Right atrium auricular region (tissue), 2 donors: Measurements from ENCODE around the gene CENPQ. TPM values are rescaled to one million over a fixed set of nuclear protein-coding genes. Genes with fewer than 3 reads are reported as not detected.

Experiments used
- DNase-seq: peaks from one replicate; pipeline ENCODE4 v3.0.0-alpha.2; 2019; ENCODE audit warnings: low spot score
- H3K27ac ChIP-seq, 2 donors: fragments of 200-600 bp; sonication (generic); 1 replicate in 1 of 2; 2 replicates in 1 of 2; pipeline ENCODE4 v1.5.1; 2016 to 2019
- H3K27me3 ChIP-seq, 2 donors: fragments of 200-600 bp; sonication (generic); one replicate each; pipeline versions ENCODE4 v1.5.1 to v1.6.0; 2017 to 2019
- H3K36me3 ChIP-seq: fragments of 200-600 bp; sonication (generic); one replicate; pipeline ENCODE4 v1.5.1; 2016
- H3K4me1 ChIP-seq, 2 donors: fragments of 200-600 bp; sonication (generic); one replicate each; pipeline versions ENCODE4 v1.5.1 to v1.6.0; 2017 to 2019
- H3K4me3 ChIP-seq, 2 donors: fragments of 200-600 bp; sonication (generic); 1 replicate in 1 of 2; 2 replicates in 1 of 2; pipeline ENCODE4 v1.5.1; 2017 to 2019; ENCODE audit warnings: mild to moderate bottlenecking in 1 of 2, moderate library complexity in 1 of 2
- H3K9me3 ChIP-seq, 2 donors: fragments of 200-600 bp; sonication (generic); one replicate each; pipeline ENCODE4 v1.5.1; 2019
- CTCF ChIP-seq, 2 donors: fragments of 200-600 bp; sonication (generic); IDR thresholded peaks; one replicate each; pipeline ENCODE4 v1.5.1; 2019; ENCODE audit warnings: antibody characterized with exemption in 2 of 2
- total RNA-seq, 2 donors: library from RNA; depleted of rRNA; stranded (reverse); fragments of >200 nt; gene quantifications; one replicate each; pipeline ENCODE4 v1.1.0, GENCODE V29; 2016

CENPQ gene
- total RNA-seq, 2 donors from 2014 or later = 2.9 to 5.3 TPM

- no peaks in the 10 kb centered on the region for H3K27me3 ChIP-seq
These were observed 32.3 kb upstream of the CENPQ start for GRCh38 chr6:49430866-49431265.

GRCh38 chr6:49453221-49453620, 9.9 kb upstream of the CENPQ start:
- DNase-seq = no peak
- H3K36me3 ChIP-seq = peaks cover 45% of the 10 kb centered on the region
- TF ChIP-seq CTCF (IDR thresholded peaks at IDR 0.05) = peak in 1 of 2 donors; percentile 48

More at GRCh38 chr6:49430866-49431265, 32.3 kb upstream of the CENPQ start:
- no peaks in the 10 kb centered on the region for H3K9me3 ChIP-seq
- DNase-seq = no peak
- no peak overlapping the region for H3K27ac ChIP-seq
- no peak for TF ChIP-seq CTCF (IDR thresholded peaks at IDR 0.05)
- no peak overlapping the region for H3K4me3 ChIP-seq
- H3K36me3 ChIP-seq = peaks cover 32% of the 10 kb centered on the region
- no peaks in the 10 kb centered on the region for H3K4me1 ChIP-seq

GRCh38 chr6:49454787-49455709, 8.1 kb upstream of the CENPQ start:
- Histone ChIP-seq H3K36me3 (peaks cover 32% of the 10 kb centered on the region), H3K27me3 (no peaks in the 10 kb centered on the region), H3K4me3 (no peak overlapping the region), H3K9me3 (no peaks in the 10 kb centered on the region), H3K27ac (no peak overlapping the region), H3K4me1 (no peaks in the 10 kb centered on the region)
- DNase-seq = no peak
- TF ChIP-seq CTCF (IDR thresholded peaks at IDR 0.05) = no peak

More at GRCh38 chr6:49453221-49453620, 9.9 kb upstream of the CENPQ start:
- Histone ChIP-seq H3K4me3 (no peak overlapping the region), H3K27me3 (no peaks in the 10 kb centered on the region), H3K9me3 (no peaks in the 10 kb centered on the region), H3K4me1 (no peaks in the 10 kb centered on the region), H3K27ac (no peak overlapping the region)

- H3K27me3 ChIP-seq = no peaks in the 10 kb centered on the region
- H3K4me3 ChIP-seq = no peak overlapping the region
- H3K27ac ChIP-seq = no peak overlapping the region
- no peak for TF ChIP-seq CTCF (IDR thresholded peaks at IDR 0.05)
- peaks cover 20% of the 10 kb centered on the region for H3K36me3 ChIP-seq
- peaks cover 0 to 17% of the 10 kb centered on the region in 2 donors for H3K4me1 ChIP-seq
- H3K9me3 ChIP-seq = no peaks in the 10 kb centered on the region
- no peak for DNase-seq
These were observed 5.4 kb upstream of the CENPQ start for GRCh38 chr6:49457771-49458170.

GRCh38 chr6:49462071-49462470, 1.1 kb upstream of the CENPQ start:
- Histone ChIP-seq H3K9me3 (no peaks in the 10 kb centered on the region), H3K27ac (peak overlapping the region; percentile 77 to 88), H3K4me1 (peaks cover 0 to 25% of the 10 kb centered on the region in 2 donors), H3K4me3 (peak overlapping the region; percentile 67 to 73), H3K27me3 (no peaks in the 10 kb centered on the region), H3K36me3 (no peaks in the 10 kb centered on the region)
- DNase-seq = no peak
- no peak for TF ChIP-seq CTCF (IDR thresholded peaks at IDR 0.05)
